Measurements from ENCODE around the gene SMCO3.
"Not testable (repeated sequence)": the region's sequence is repeated elsewhere in the genome, so short reads cannot be mapped to it uniquely, and the experiment has no call there.

SMCO3 gene

GRCh38 chr12:14776236-14776961, 37.6 kb downstream of the SMCO3 start:
- in situ Hi-C loops (cut with HindIII; ENCODE audit: low sequenced_read_pairs), result no loop called here

GRCh38 chr12:14775636-14775980, 38.4 kb downstream of the SMCO3 start:
- in situ Hi-C loops (cut with HindIII; ENCODE audit: low sequenced_read_pairs), result no loop called here

DNA sequence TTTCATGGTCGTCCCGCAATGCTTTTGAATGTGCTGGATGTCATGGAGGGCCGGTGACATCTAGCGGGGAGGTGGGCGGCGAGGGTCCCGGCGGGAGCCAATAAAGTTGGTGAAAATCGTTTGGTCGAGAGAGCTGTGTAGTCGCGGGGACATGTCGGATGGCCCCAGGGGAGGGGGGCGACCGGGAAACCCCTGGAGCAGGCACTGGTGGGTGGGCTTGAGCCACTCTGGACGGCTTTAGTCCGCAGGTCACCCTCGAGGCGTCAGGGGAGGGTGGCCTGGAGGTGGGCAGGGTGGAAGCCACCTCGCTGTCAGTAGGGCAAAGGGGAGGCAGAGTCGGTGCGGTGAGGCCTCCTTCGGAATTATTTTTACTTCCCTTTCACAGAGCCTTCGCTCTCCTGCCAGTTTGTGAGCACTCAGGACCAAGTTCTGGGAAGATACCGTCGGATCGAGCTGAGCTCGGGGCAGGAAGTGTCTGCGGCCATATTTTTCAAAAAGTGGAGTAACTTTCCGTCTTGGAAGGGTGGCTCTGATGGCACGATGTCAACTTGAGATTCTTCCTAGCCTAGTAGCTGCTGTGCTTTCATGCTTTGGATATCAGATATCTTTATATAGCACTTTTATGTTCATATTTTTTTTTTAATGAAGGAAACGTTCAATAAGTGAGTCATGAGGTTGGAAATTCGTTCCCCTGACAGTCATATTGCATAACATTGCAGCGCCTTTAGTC, 38.9 kb downstream of the SMCO3 start:
- in situ Hi-C loops (cut with HindIII; ENCODE audit: low sequenced_read_pairs), result loop anchor here (5.0 kb wide), 1 partner anchor 62 kb away; no protein-coding TSS in a partner anchor

DNA sequence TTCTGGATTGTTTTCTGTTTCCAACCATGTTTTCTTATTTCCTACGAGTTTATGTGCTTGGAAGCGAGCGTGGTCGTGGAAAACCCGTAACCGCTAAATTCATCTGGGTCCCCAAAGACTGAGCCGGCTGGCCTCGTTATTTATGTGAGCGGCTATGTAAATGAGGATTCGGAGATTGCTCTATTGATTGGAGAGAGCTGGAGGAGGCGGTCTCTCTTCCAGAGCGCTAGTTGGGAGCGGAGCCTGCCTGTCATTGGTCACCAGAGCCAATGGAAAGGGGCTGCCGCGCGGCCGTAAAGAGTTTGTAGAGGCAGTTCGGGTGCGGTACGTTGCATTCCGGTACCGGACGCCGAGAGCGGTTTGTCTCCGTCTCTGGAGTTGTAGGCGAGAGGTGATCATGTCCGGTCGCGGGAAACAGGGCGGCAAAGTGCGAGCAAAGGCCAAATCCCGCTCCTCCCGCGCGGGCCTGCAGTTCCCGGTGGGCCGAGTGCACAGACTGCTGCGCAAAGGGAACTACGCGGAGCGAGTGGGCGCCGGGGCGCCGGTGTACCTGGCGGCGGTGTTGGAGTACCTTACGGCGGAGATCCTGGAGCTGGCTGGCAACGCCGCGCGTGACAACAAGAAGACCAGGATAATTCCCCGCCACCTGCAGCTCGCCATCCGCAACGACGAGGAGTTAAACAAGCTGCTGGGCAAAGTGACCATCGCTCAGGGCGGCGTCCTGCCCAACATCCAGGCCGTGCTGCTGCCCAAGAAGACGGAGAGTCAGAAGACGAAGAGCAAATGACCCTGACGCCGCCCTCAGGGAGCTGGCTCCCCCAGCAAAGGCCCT, 39.7 kb downstream of the SMCO3 start:
- in situ Hi-C loops (cut with HindIII; ENCODE audit: low sequenced_read_pairs), result loop anchor here (5.0 kb wide), 1 partner anchor 63 kb away; no protein-coding TSS in a partner anchor

GRCh38 chr12:14773685-14774073, 40.3 kb downstream of the SMCO3 start:
- in situ Hi-C loops (cut with HindIII; ENCODE audit: low sequenced_read_pairs), result loop anchor here (5.0 kb wide), 1 partner anchor 64 kb away; no protein-coding TSS in a partner anchor

GRCh38 chr12:14772946-14773345, 41.0 kb downstream of the SMCO3 start:
- in situ Hi-C loops (cut with HindIII; ENCODE audit: low sequenced_read_pairs), result loop anchor here (5.0 kb wide), 1 partner anchor 64 kb away; no protein-coding TSS in a partner anchor

DNA sequence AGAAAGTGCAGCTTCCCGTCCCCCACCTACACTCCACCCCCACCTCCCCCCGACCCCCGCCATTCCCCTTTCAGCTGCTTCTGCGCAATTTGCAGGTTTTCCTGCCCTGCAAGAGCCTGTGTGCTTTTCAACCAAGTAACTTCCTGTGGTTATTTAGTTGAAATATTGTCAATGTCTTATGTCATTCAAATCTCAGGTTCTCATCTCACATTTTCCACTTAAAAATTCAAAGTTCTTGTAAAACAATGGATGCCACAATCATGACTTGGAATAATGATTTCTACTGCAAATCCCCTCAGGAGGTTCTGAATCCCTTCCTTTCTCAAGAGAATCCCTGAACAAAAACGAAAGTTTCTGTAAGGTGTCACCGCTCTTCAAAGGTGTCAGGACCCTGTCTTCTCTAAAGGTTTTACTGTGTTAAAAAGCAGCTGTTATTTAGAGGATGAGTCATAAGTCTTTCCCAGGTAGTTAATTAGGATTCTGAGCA, 42.3 kb downstream of the SMCO3 start:
- in situ Hi-C loops (cut with HindIII; ENCODE audit: low sequenced_read_pairs), result loop anchor here (5.0 kb wide), 1 partner anchor 66 kb away; no protein-coding TSS in a partner anchor

DNA sequence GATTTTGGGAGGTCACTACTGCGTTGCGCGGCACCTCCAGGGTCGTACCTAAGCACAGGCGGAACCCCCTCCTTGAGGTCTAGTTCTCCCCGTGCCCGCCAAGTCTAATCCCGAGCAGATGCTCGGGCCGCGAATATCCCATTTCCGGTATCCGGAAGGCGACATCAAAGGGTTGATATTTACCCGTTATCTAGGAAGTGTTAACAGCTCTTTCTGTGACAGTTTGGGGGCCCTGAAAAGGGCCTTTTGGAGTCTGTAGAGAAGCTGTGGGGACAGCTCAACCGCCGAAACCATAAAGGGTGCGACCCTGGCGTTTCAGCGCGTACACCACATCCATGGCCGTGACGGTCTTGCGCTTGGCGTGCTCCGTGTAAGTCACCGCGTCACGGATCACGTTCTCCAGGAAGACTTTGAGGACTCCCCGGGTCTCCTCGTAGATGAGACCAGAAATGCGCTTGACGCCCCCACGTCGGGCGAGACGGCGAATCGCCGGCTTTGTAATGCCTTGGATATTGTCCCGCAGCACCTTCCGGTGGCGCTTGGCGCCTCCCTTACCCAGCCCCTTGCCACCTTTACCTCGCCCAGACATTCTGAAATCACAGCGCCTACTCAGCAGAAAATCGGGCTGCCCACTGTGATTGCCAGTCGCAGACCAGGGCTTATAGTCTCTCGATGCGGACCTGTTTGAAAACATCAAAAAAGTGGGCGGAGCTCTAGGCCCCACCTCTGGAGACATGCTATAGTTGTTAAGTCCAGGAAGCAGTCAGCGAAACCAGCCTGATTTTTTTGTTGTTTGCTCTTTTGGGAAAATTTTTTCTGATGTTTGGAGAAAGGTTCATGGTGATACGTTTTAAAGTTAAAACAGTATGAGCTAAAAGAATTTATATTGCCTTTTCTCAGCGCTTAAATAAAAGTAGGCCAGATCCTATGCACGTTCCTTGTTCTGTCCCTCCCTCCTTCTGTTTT, 43.2 kb downstream of the SMCO3 start:
- in situ Hi-C loops (cut with HindIII; ENCODE audit: low sequenced_read_pairs), result loop anchor here (5.0 kb wide), 1 partner anchor 67 kb away; no protein-coding TSS in a partner anchor

- in situ Hi-C loops (cut with HindIII; ENCODE audit: low sequenced_read_pairs), result loop anchor here (5.0 kb wide), 1 partner anchor 67 kb away; no protein-coding TSS in a partner anchor
Measured at GRCh38 chr12:14769969-14770495, 44.0 kb downstream of the SMCO3 start.

DNA sequence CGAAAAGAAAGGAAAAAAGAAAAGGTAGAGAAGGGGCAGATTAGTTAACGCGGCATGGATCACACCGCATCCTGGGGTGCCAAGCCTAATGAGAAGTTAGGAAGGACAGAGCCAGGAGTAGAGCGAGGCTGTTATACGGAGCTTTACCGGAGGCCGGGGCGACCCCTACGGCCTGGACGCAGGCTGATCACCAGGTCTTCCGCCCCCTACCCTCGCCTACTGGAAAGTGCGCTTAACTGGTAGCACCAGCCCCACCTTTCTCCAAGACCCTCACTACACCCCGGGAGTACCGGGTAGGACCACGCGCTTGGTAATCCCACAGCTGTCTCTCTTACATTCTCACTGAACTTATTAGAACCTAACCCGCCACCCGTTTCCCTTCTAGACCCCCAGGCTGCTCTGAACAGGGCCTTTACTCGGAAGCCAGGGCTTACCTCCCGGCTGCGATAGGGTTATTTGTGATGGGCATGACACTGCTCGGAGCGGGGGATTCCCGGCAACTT, 44.5 kb downstream of the SMCO3 start:
- in situ Hi-C loops (cut with HindIII; ENCODE audit: low sequenced_read_pairs), result no loop called here

GRCh38 chr12:14768823-14769405, 45.1 kb downstream of the SMCO3 start:
- in situ Hi-C loops (cut with HindIII; ENCODE audit: low sequenced_read_pairs), result no loop called here

GRCh38 chr12:14767617-14768016, 46.4 kb downstream of the SMCO3 start:
- in situ Hi-C loops (cut with HindIII; ENCODE audit: low sequenced_read_pairs), result no loop called here

DNA sequence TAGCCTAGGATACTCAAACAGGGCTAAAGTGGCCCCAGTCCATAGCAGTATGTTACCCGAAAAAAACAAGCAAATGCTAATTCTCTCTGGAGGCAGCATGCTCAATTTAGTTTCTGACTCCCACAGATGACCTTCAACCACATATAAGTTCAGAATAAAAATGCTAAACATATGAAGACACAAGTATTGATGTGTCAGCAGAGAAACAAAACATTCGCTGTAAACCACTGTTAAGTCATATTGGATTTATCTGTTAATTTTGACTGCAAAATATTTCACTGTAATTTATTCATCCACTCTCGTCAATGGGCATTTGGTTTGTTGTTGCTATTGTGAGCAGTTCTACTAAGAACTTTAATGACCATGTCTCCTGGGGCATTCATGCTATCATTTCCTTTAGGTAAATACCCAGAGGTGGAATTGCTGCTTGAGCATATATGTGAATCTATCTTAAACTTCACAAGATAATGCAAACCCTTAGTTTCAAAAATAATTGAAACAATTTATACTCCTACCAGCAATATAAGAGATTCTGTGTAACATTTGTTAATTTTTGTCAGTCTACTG, 47.2 kb downstream of the SMCO3 start:
- in situ Hi-C loops (cut with HindIII; ENCODE audit: low sequenced_read_pairs), result no loop called here

GRCh38 chr12:14766020-14766419, 48.0 kb downstream of the SMCO3 start:
- in situ Hi-C loops (cut with HindIII; ENCODE audit: low sequenced_read_pairs), result not testable (repeated sequence)

DNA sequence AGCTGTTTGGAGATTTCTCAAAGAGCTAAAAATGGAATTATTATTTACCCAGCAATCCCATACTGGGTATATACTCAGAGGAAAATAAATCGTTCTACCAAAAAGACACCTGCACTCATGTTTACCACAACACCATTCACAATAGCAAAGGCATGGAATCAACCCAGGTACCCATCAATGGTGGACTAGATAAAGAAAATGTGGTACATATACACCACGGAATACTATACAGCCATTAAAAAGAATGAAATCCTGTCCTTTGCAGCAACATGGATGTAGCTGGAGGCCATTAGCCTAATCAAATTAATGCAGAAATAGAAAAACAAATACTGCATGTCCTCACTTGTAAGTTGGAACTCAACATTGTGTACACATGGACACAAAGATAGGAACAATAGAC, 48.6 kb downstream of the SMCO3 start:
- in situ Hi-C loops (cut with HindIII; ENCODE audit: low sequenced_read_pairs), result no loop called here

DNA sequence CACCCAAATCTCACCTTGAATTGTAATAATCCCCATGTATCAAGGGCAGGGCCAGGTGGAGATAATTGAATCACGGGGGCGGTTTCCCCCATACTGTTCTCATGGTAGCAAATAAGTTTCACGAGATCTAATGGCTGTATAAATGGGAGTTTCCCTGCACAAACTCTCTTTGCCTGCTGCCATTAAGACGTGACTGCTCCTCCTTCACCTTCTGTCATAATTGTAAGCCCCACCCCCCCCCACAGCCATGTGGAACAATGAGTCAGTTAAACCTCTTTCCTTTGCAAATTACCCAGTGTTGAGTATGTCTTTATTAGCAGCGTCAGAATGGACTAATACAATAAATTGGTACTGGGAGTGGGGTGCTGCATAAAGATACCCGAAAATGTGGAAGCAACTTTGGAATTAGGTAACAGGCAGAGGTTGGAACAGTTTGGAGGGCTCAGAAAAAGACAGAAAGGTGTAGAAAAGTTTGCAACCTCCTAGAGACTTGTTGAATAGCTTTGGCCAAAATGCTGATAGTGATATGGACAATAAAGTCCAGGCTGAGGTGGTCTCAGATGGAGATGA, 54.2 kb downstream of the SMCO3 start:
- in situ Hi-C loops (cut with HindIII; ENCODE audit: low sequenced_read_pairs), result not testable (repeated sequence)

- in situ Hi-C loops (cut with HindIII; ENCODE audit: low sequenced_read_pairs), result no loop called here
Measured at GRCh38 chr12:14756334-14757143, 57.4 kb downstream of the SMCO3 start.
